Esophagus muscularis mucosa (tissue), 3 donors: ENCODE measurements around the gene HHIPL1.

Source experiments
- CTCF ChIP-seq, 3 experiments: fragments of 200-600 bp in 2 of 3; fragments of 450-650 bp in 1 of 3; sonication (generic) in 2 of 3; IDR thresholded peaks; one replicate each; pipeline ENCODE4 v1.5.1; 2017 to 2019; ENCODE audit warnings: antibody characterized with exemption in 3 of 3, mild to moderate bottlenecking in 2 of 3, moderate library complexity in 1 of 3
- POLR2A ChIP-seq: fragments of 450-650 bp; IDR thresholded peaks from one replicate; pipeline ENCODE4 v1.6.1; 2017; ENCODE audit warnings: antibody characterized with exemption, moderate library complexity, mild to moderate bottlenecking, low read depth
- POLR2AphosphoS5 ChIP-seq, 2 donors: sonication (generic); formaldehyde crosslinking; IDR thresholded peaks; one replicate each; pipeline ENCODE4 v1.6.1; 2017; ENCODE audit warnings: antibody characterized with exemption in 2 of 2

- TF ChIP-seq POLR2A = no peak
- no peak for TF ChIP-seq CTCF (IDR thresholded peaks at IDR 0.05)
- TF ChIP-seq POLR2AphosphoS5 (IDR thresholded peaks at IDR 0.05) = no peak
Observed at GRCh38 chr14:99667045-99667444, 22.1 kb downstream of the HHIPL1 start.
